Measurements from ENCODE around the gene UGT1A7. TPM values are rescaled to one million over a fixed set of nuclear protein-coding genes. Genes with fewer than 3 reads are reported as not detected.

UGT1A7 gene
- total RNA-seq, 2 donors from 2014 or later, result not detected

GRCh38 chr2:233789554-233789953, 107.9 kb downstream of the UGT1A7 start:
- TF ChIP-seq, protein P1, sequence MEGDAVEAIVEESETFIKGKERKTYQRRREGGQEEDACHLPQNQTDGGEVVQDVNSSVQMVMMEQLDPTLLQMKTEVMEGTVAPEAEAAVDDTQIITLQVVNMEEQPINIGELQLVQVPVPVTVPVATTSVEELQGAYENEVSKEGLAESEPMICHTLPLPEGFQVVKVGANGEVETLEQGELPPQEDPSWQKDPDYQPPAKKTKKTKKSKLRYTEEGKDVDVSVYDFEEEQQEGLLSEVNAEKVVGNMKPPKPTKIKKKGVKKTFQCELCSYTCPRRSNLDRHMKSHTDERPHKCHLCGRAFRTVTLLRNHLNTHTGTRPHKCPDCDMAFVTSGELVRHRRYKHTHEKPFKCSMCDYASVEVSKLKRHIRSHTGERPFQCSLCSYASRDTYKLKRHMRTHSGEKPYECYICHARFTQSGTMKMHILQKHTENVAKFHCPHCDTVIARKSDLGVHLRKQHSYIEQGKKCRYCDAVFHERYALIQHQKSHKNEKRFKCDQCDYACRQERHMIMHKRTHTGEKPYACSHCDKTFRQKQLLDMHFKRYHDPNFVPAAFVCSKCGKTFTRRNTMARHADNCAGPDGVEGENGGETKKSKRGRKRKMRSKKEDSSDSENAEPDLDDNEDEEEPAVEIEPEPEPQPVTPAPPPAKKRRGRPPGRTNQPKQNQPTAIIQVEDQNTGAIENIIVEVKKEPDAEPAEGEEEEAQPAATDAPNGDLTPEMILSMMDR (IDR thresholded peaks at IDR 0.05), result no peak
- no peak for TF ChIP-seq POLR2A (IDR thresholded peaks at IDR 0.05)
- Histone ChIP-seq H3K4me3 (no peak overlapping the region), H3K9me3 (no peaks in the 10 kb centered on the region), H3K36me3 (replicated peaks in 1 of 2; ENCODE audit: insufficient read depth in 1 of 2, low read depth in 2 of 2) (no peaks in the 10 kb centered on the region), H3K27ac (no peak overlapping the region), H3K27me3 (no peaks in the 10 kb centered on the region), H3K4me1 (no peaks in the 10 kb centered on the region)
- no peak for DNase-seq
- no peak for ATAC-seq
- 84 to 87% methylated on average over 6 to 7 of the region's 7 CpGs for WGBS, 2 donors
- intact Hi-C loops (cut with DNase I), result no loop called here

DNA sequence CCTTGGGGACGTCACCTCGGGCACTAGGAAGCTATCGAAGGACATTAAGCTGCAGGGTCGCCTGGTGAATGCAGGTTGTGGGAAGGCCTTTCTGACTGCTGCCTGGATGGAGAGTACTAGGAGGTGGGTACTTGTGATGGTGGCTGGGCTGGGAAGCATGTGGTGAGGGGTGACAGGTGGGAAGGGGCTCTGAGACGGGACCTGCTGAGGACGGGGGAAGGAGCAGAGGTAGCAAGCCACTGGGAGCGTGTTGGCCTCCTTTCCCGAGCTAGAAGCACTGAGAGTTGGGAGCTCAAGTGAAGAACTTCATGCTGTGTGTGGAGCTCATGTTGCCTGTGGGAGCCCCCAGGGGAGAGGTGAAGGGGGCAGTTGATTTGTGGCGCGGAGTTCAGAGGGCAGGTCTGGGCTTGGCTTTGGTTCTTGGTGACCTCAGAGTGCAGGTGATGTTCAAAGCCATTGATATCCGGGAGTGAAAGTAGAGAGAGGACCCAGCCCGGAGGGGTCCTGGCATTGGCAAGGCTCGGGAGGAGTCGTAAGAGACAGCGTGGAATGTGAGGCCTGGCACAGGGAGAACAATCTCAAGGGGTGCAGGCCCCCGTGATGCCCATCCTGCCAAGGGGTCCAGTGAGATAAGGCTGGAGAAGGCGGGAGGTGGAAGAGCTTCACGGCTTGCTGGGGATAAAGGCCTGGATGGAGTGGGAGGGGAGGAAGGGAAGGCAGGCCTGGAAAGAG, 109.6 kb downstream of the UGT1A7 start:
- no peak for TF ChIP-seq POLR2A (IDR thresholded peaks at IDR 0.05)
- TF ChIP-seq, protein P1 (IDR thresholded peaks at IDR 0.05), result no peak
- 64 to 75% methylated on average over 18 of the region's 18 CpGs for WGBS, 2 donors
- no peak for ATAC-seq
- Histone ChIP-seq H3K27ac (no peak overlapping the region), H3K4me3 (no peak overlapping the region), H3K9me3 (no peaks in the 10 kb centered on the region), H3K27me3 (no peaks in the 10 kb centered on the region), H3K36me3 (replicated peaks in 1 of 2; ENCODE audit: insufficient read depth in 1 of 2, low read depth in 2 of 2) (no peaks in the 10 kb centered on the region), H3K4me1 (no peaks in the 10 kb centered on the region)
- intact Hi-C loops (cut with DNase I), result no loop called here
- DNase-seq, result no peak

GRCh38 chr2:233791883-233792329, 110.2 kb downstream of the UGT1A7 start:
- Histone ChIP-seq H3K9me3 (no peaks in the 10 kb centered on the region), H3K4me1 (no peaks in the 10 kb centered on the region), H3K27me3 (no peaks in the 10 kb centered on the region), H3K27ac (no peak overlapping the region), H3K4me3 (no peak overlapping the region), H3K36me3 (replicated peaks in 1 of 2; ENCODE audit: insufficient read depth in 1 of 2, low read depth in 2 of 2) (no peaks in the 10 kb centered on the region)
- DNase-seq (no peak), ATAC-seq (no peak)
- no peak for TF ChIP-seq POLR2A (IDR thresholded peaks at IDR 0.05)
- TF ChIP-seq, protein P1 (IDR thresholded peaks at IDR 0.05), result no peak
- WGBS, 2 donors, result 50 to 66% methylated on average over 9 of the region's 9 CpGs
- intact Hi-C loops (cut with DNase I), result no loop called here

DNA sequence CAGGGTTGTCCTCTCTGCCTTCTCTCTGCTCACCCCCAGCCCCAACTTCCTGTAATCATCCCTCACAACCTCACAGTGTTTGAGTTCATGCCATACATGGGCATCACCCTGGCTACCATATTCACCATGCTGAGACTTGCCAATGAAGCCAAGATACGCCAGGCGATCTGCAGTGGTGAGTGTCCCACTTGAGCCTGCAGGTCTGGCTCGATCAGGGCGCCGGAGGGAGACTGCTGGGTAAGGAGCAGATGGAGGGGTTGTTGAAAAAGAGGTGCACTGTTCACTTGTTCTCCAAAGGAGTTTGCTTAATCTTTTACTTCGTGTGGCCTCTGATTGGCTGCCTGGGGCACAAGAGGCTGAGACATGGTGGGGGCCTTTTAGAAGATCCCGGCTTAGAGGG, 111.0 kb downstream of the UGT1A7 start:
- no peak overlapping the region for H3K4me3 ChIP-seq
- H3K36me3 ChIP-seq (replicated peaks in 1 of 2; ENCODE audit: insufficient read depth in 1 of 2, low read depth in 2 of 2), result no peaks in the 10 kb centered on the region
- ATAC-seq (no peak), DNase-seq (no peak)
- no peaks in the 10 kb centered on the region for H3K4me1 ChIP-seq
- 79 to 86% methylated on average over 7 of the region's 7 CpGs for WGBS, 2 donors
- TF ChIP-seq POLR2A (IDR thresholded peaks at IDR 0.05), result no peak
- TF ChIP-seq, protein P1 (IDR thresholded peaks at IDR 0.05), result no peak
- no peaks in the 10 kb centered on the region for H3K9me3 ChIP-seq
- no peaks in the 10 kb centered on the region for H3K27me3 ChIP-seq
- no peak overlapping the region for H3K27ac ChIP-seq
- intact Hi-C loops (cut with DNase I), result no loop called here

Data from body of pancreas (tissue), 4 donors.